ENCODE measurements around the gene CYP46A1.
"Not testable (repeated sequence)": the region's sequence is repeated elsewhere in the genome, so short reads cannot be mapped to it uniquely, and the experiment has no call there.

Gene CYP46A1

DNA sequence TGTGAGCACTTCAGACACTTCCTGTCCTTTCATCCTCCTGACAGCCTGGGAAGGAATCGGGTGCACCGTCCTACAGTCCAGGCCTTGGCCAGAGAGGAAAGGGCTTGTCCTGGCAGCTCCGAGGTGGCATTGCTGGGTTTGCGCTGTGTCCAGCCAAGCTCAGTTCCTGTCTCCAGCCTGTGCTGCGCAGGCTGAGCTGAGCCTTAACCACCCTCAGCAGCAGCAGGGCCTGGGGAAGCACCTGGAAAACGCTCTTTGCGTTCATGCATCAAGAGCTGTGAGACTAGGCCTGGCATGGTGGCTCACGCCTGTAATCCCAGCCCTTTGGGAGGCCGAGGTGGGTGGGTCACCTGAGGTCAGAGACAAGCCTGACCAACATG is 75.4 kb downstream of the CYP46A1 start:
- TF ChIP-seq, protein P1, sequence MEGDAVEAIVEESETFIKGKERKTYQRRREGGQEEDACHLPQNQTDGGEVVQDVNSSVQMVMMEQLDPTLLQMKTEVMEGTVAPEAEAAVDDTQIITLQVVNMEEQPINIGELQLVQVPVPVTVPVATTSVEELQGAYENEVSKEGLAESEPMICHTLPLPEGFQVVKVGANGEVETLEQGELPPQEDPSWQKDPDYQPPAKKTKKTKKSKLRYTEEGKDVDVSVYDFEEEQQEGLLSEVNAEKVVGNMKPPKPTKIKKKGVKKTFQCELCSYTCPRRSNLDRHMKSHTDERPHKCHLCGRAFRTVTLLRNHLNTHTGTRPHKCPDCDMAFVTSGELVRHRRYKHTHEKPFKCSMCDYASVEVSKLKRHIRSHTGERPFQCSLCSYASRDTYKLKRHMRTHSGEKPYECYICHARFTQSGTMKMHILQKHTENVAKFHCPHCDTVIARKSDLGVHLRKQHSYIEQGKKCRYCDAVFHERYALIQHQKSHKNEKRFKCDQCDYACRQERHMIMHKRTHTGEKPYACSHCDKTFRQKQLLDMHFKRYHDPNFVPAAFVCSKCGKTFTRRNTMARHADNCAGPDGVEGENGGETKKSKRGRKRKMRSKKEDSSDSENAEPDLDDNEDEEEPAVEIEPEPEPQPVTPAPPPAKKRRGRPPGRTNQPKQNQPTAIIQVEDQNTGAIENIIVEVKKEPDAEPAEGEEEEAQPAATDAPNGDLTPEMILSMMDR (IDR thresholded peaks at IDR 0.05; ENCODE audit: extremely low read depth, missing control alignments) = no peak
- DNase-seq (ENCODE audit: low spot score) = no peak

DNA sequence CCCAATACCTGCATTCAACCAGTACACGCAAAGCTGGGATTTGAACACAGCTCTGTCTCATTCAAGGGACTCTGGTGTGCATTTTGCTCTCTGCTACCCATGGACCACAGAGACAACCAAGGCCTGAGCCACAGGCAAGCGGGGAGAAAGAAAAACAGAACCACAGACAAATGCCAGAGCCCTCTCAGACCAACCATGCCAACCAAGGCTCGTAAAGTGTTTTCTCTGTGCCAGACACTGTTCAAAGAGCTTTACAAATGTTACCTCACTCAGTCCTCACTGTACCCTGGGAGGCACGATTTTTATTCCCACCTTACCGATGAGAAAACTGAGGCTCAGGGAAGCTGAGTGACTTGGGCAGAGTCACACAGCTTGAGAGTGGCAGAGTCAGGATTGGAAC is 76.7 kb downstream of the CYP46A1 start:
- DNase-seq (ENCODE audit: low spot score) = no peak
- TF ChIP-seq, protein P1 (IDR thresholded peaks at IDR 0.05; ENCODE audit: extremely low read depth, missing control alignments) = no peak

DNA sequence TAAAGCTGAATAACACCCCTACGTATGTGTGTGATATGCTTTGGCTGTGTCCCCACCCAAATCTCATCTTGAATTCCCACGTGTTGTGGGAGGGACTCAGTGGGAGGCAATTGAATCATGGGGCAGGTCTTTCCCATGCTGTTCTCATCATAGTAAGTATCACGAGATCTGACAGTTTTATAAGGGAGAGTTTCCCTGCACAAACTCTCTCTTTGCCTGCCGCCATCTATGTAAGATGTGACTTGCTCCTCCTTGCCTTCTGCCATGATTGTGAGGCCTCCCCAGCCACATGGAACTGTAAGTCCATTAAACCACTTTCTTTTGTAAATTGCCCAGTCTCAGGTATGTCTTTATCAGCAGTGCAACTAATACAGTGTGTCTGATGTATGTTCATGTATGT is 78.8 kb downstream of the CYP46A1 start:
- DNase-seq (ENCODE audit: low spot score) = not testable (repeated sequence)

DNA sequence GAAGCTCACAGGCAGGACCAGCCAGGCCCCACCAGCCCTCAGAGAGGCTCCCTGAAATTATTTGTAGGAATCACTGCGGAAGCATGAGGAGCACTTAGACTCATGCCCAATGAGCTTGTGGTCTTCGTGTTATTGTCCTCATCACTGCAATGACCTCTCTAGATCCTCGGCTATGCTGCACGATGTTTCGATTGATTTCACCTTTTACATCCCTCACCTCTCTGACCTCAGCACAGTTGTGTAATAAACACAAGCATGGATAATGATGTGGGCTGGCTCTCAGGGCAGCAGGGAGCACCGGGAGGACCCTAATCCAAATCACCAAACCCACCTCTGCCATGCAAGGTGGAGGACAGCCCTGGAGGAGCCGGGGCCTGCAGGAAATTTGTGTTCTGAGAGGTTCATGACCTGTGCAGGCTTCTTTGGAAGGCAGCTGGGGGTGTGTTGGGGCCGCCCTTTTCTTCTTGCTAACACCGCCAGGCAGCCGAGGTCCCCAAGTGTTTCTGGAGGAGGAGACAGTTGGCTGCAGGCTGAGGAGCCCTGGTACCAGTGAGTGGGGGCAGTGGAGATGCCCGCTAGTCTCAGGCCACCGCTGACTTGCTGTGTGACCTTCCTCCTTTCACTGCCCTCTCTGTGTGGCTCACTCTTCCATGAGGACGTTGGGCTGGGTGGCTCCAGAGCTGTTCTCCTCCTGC is 79.6 kb downstream of the CYP46A1 start:
- TF ChIP-seq, protein P1 (IDR thresholded peaks at IDR 0.05; ENCODE audit: extremely low read depth, missing control alignments) = no peak
- DNase-seq (ENCODE audit: low spot score) = no peak

DNA sequence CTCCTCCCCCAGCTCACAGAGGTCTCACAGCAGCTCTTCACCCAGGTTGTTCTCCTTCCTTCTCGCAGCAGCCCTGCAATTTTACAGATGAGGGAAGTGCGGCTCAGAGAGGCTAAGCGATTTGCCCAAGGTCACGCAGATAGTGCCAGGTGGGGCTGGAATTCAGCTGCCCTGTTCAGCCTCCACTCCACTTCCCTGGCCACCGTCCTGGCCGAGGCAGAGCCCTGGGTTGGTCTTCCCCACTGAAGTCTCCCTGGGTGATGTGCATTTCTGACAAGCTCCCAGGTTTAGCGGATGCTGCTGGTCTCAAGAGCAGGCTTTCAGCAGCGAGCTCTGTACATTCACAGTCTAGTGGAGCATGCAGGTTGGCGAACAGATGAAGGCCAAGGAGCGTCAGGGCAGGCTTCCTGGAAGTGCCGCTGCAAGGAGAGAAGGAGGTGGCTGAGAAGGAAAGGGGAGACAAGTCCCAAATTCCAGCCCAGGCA is 80.2 kb downstream of the CYP46A1 start:
- DNase-seq (ENCODE audit: low spot score) = no peak
- TF ChIP-seq, protein P1 (IDR thresholded peaks at IDR 0.05; ENCODE audit: extremely low read depth, missing control alignments) = no peak

DNA sequence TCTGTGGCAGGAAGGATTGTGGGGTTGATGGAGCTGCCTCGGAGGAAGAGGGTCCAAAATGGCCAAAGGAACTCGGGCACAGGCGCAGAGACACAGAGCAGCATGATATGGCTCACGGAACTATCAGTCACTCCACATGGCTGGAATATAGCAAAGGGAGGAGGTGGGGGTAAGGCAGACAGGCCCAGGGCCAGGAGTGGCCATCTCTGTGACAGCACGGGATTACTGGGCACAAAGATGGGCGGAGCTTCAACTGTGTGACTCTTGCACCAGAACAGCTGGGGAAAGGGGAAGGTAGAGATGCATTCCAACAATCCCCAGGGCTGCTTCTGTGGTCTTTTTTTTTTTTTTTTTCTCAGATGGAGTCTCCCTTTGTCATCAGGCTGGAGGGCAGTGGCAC is 84.3 kb downstream of the CYP46A1 start:
- TF ChIP-seq, protein P1 (IDR thresholded peaks at IDR 0.05; ENCODE audit: extremely low read depth, missing control alignments) = no peak
- DNase-seq (ENCODE audit: low spot score) = no peak

DNA sequence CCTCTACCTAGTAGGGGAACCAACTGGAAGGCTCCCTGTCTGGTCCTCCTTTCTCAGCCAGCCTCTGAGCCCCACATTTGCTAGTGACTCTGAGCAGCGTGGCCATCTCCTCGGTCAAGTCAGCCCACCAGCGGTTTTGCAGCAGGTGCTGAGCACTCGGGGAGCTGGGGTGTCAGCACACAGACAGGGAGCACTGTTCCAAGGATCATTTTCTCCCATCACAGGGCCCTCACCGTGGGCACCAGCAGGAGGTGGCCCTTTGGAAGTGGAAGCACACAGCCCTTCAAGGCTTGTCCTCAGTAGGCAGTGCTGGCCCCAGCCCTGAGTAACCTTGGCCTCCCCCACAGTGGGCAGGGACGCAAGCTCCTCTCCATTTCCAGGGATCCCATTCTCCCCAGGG is 85.0 kb downstream of the CYP46A1 start:
- DNase-seq (ENCODE audit: low spot score) = no peak
- TF ChIP-seq, protein P1 (IDR thresholded peaks at IDR 0.05; ENCODE audit: extremely low read depth, missing control alignments) = no peak

DNA sequence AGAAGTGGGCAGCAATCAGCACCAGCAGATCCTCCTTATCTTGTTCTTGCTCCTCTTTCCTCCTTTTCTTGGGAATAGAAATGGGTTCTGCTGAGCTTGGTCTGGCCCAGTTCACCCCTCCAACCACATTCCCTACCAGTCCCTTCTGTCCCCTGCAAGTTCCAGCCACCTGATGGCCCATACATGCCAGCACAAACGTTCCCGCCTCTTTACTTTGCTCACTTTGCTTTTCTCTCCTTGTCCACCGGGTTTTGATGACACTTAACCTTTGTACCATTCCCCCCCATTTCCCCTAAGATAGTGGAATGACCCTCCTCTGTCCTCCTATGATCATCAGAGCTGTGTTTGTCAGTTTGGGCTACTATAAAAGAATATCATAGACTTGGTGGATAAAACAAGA is 85.7 kb downstream of the CYP46A1 start:
- DNase-seq (ENCODE audit: low spot score) = no peak
- TF ChIP-seq, protein P1 (IDR thresholded peaks at IDR 0.05; ENCODE audit: extremely low read depth, missing control alignments) = no peak

Measured in GM20000 (cell line).